ENCODE data around the gene CRIP3. TPM values are rescaled to one million over a fixed set of nuclear protein-coding genes. Genes with fewer than 3 reads are reported as not detected.

Gene CRIP3
- polyA plus RNA-seq, 3 donors: 1.2 to 12.8 (median 1.6) TPM

DNA sequence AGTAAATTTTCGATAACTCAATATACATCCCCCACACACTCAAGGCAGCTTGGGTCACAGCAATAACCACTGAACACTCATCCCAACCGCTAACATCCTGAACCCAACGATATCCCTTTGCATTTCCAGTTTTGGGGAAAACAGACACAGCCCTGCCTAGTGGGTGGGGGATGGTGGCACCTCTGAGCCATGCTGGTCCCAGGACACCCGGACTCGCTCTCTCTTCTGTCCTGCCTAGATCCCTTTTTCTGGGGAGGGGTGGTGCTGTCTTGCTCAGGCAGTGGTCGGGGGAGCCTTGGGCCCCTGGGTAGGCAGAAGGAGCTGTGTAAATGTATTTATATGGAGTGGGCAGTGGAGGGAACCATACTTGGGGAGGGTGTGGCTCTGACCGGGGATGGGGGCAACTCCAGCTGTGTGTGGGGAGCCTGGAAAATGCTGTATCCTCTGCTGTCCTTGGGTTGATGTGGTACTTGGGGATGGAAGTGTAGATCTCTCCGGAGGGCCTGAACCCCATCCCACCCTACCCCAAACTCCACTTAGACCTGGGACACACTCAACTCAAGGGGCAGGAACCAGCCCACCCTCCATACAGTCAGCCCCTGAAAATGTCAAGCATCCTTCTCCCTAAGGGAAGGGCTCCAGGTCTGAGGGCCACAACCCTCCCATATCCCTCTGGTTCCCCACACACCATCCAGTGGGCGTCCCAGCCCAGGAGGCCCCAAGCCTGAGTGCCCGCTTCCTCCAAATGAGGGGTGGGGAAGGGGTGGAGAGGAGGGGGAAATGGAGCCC lies 34.3 kb downstream of the CRIP3 start:
- peaks cover 25% of the 10 kb centered on the region for H3K4me1 Mint-ChIP-seq
- no peak for DNase-seq
- peaks cover 0 to 17% (median 5%) of the 10 kb centered on the region in 7 donors for H3K9me3 Mint-ChIP-seq
- intact Hi-C loops (cut with micrococcal nuclease): loop anchor here in 1 of 2 donors (5.0 kb wide), 1 partner anchor 128 kb away; no protein-coding TSS in a partner anchor
- Histone ChIP-seq H3K9me3 (replicated peaks in 1 of 2; ENCODE audit: control insufficient read depth in 1 of 2, insufficient read depth in 1 of 2, low read length in 2 of 2) (no peaks in the 10 kb centered on the region), H3K79me2 (ENCODE audit: insufficient read depth, low read length) (no peaks in the 10 kb centered on the region), H3K9ac (ENCODE audit: insufficient read depth, low read length, poor library complexity, severe bottlenecking) (no peak overlapping the region), H3K4me1 (ENCODE audit: control insufficient read depth in 1 of 2, insufficient read depth in 2 of 2, low read length in 2 of 2) (peaks cover 17 to 25% of the 10 kb centered on the region in 2 donors), H3K4me2 (replicated peaks; ENCODE audit: extremely low read depth, low read length, poor library complexity, severe bottlenecking) (peak overlapping the region; percentile 73), H3K36me3 (replicated peaks in 1 of 2; ENCODE audit: control insufficient read depth in 1 of 2, insufficient read depth in 2 of 2, low read length in 2 of 2) (no peaks in the 10 kb centered on the region), H2AFZ (ENCODE audit: insufficient read depth, low read depth, low read length, poor library complexity, severe bottlenecking) (no peak overlapping the region), H3K4me3 (replicated peaks in 1 of 3; ENCODE audit: low read depth in 2 of 3, low read length in 3 of 3) (peak overlapping the region in 1 of 3 experiments; percentile 59), H4K20me1 (ENCODE audit: insufficient read depth, low read length) (no peaks in the 10 kb centered on the region), H3K27ac (ENCODE audit: low read depth in 1 of 2, low read length in 2 of 2) (no peak overlapping the region), H3K27me3 (ENCODE audit: control insufficient read depth in 2 of 2, insufficient read depth in 2 of 2, low read length in 2 of 2) (peaks cover 16 to 92% of the 10 kb centered on the region in 2 donors)
- peaks cover 3 to 9% of the 10 kb centered on the region in 2 donors for H3K36me3 Mint-ChIP-seq
- no peak overlapping the region for H3K27ac Mint-ChIP-seq
- WGBS (ENCODE audit: insufficient coverage): 94% methylated on average over 3 of the region's 10 CpGs
- TF ChIP-seq, protein P1, sequence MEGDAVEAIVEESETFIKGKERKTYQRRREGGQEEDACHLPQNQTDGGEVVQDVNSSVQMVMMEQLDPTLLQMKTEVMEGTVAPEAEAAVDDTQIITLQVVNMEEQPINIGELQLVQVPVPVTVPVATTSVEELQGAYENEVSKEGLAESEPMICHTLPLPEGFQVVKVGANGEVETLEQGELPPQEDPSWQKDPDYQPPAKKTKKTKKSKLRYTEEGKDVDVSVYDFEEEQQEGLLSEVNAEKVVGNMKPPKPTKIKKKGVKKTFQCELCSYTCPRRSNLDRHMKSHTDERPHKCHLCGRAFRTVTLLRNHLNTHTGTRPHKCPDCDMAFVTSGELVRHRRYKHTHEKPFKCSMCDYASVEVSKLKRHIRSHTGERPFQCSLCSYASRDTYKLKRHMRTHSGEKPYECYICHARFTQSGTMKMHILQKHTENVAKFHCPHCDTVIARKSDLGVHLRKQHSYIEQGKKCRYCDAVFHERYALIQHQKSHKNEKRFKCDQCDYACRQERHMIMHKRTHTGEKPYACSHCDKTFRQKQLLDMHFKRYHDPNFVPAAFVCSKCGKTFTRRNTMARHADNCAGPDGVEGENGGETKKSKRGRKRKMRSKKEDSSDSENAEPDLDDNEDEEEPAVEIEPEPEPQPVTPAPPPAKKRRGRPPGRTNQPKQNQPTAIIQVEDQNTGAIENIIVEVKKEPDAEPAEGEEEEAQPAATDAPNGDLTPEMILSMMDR (IDR thresholded peaks at IDR 0.05): no peak
- H3K27me3 Mint-ChIP-seq (ENCODE audit: low read depth in 3 of 3): peaks cover 72 to 95% (median 91%) of the 10 kb centered on the region in 3 donors
- peak overlapping the region; percentile 69 to 88 for H3K4me3 Mint-ChIP-seq

DNA sequence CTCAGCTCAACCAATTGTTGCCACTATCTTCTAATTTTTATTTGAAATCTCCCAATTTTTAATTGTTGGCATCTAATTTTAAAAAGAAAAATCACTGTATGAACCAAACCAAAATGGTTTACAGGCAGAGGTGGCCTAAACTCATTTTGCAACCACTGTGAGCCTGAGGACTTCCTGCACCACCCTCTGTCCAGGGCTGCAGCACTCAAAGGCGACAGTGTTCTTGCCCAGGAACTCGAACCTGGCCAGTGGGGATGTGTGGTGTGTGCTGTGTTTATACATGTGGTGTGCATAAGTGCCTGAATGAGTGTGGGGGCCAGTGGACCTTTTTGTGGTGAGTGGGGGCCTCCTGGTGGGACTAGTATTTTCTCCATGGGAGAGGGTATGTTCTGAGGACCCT lies 34.9 kb downstream of the CRIP3 start:
- no peak for DNase-seq
- Histone ChIP-seq H3K79me2 (ENCODE audit: insufficient read depth, low read length) (no peaks in the 10 kb centered on the region), H2AFZ (ENCODE audit: insufficient read depth, low read depth, low read length, poor library complexity, severe bottlenecking) (no peak overlapping the region), H3K4me3 (replicated peaks in 1 of 3; ENCODE audit: low read depth in 2 of 3, low read length in 3 of 3) (no peak overlapping the region), H3K9ac (ENCODE audit: insufficient read depth, low read length, poor library complexity, severe bottlenecking) (no peak overlapping the region), H3K27me3 (ENCODE audit: control insufficient read depth in 2 of 2, insufficient read depth in 2 of 2, low read length in 2 of 2) (peaks cover 16 to 97% of the 10 kb centered on the region in 2 donors), H3K27ac (ENCODE audit: low read depth in 1 of 2, low read length in 2 of 2) (no peak overlapping the region), H3K4me2 (replicated peaks; ENCODE audit: extremely low read depth, low read length, poor library complexity, severe bottlenecking) (no peak overlapping the region), H3K9me3 (replicated peaks in 1 of 2; ENCODE audit: control insufficient read depth in 1 of 2, insufficient read depth in 1 of 2, low read length in 2 of 2) (no peaks in the 10 kb centered on the region), H3K36me3 (replicated peaks in 1 of 2; ENCODE audit: control insufficient read depth in 1 of 2, insufficient read depth in 2 of 2, low read length in 2 of 2) (no peaks in the 10 kb centered on the region), H4K20me1 (ENCODE audit: insufficient read depth, low read length) (no peaks in the 10 kb centered on the region), H3K4me1 (ENCODE audit: control insufficient read depth in 1 of 2, insufficient read depth in 2 of 2, low read length in 2 of 2) (peaks cover 21 to 30% of the 10 kb centered on the region in 2 donors)
- Mint-ChIP-seq H3K4me3 (peak overlapping the region in 1 of 2 donors; percentile 88), H3K27ac (no peak overlapping the region), H3K4me1 (peaks cover 31% of the 10 kb centered on the region), H3K9me3 (peaks cover 0 to 21% (median 5%) of the 10 kb centered on the region in 7 donors), H3K36me3 (peaks cover 3 to 9% of the 10 kb centered on the region in 2 donors), H3K27me3 (ENCODE audit: low read depth in 3 of 3) (peaks cover 73 to 97% (median 93%) of the 10 kb centered on the region in 3 donors)
- TF ChIP-seq, protein P1 (IDR thresholded peaks at IDR 0.05): no peak
- no CpG with 5 or more reads among the region's 2 CpGs for WGBS (ENCODE audit: insufficient coverage)
- intact Hi-C loops (cut with micrococcal nuclease): loop anchor here in 1 of 2 donors (5.0 kb wide), 1 partner anchor 129 kb away; no protein-coding TSS in a partner anchor

All from CD14-positive monocyte (primary cell).